ENCODE measurements around the gene CMC2. TPM values are rescaled to one million over a fixed set of nuclear protein-coding genes. Genes with fewer than 3 reads are reported as not detected.

CMC2 gene
- total and polyA plus RNA-seq, 9 of the 15 experiments (the other 6 are each of a cell fraction or from before 2014, with no cell fraction given): 122 to 501 (median 172) TPM

DNA sequence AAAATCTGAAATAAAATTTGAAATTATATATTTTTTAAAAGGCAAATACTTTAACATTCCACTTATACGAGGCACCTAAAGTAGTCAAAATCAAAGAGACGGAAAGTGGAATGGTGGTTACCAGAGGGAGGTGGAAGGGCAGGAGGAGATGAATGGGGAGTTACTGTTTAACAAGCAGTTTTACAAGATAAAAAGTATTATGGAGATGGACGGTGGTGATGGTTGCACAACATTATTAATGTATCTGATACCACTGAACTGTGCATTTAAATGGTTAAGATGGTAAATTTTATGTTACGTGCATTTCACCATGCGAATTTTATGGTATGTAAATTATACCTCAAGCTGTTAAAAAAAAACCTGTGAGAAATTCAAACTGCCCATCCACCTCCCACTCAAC lies 5.4 kb downstream of the CMC2 start:
- ChIA-PET POLR2A (interaction anchor here (0.7 to 1.6 kb wide), 3 partner anchors 11 to 225 kb away, joined by 4 to 5 read pairs (median 5); no protein-coding TSS in a partner anchor), CTCF (ENCODE audit: low intra/inter-chr PET ratio) (no interaction called here)
- no TSS peak for BruUV-seq (replicated peaks)
- H4K20me1 ChIP-seq (replicated peaks; ENCODE audit: control insufficient read depth, insufficient read depth, low read length): peaks cover 22% of the 10 kb centered on the region
- no peak overlapping the region for H3K9ac ChIP-seq (ENCODE audit: insufficient read depth in 1 of 2, low read depth in 2 of 2, low read length in 2 of 2)
- H2AFZ ChIP-seq (ENCODE audit: low read depth, low read length): no peak overlapping the region
- in situ Hi-C loops (cut with MboI) (loop anchor here (25.0 kb wide), 1 partner anchor 736 kb away; no protein-coding TSS in a partner anchor), intact Hi-C loops (cut with micrococcal nuclease) (no loop called here)
- H3K27me3 ChIP-seq (ENCODE audit: control insufficient read depth in 2 of 2, insufficient read depth in 2 of 2, low read length in 2 of 2): no peaks in the 10 kb centered on the region
- peaks cover 4% of the 10 kb centered on the region for H3K9me1 ChIP-seq (ENCODE audit: control insufficient read depth, insufficient read depth, low read length)
- no peak for FAIRE-seq
- no peak for ATAC-seq
- H3K27ac ChIP-seq (ENCODE audit: extremely low read depth, low read depth, low read length): no peak overlapping the region
- peaks cover 13 to 19% of the 10 kb centered on the region in 2 experiments; a peak in 4 of 5 replicates for H3K4me1 ChIP-seq (replicated peaks in 1 of 2; ENCODE audit: control insufficient read depth in 2 of 2, insufficient read depth in 2 of 2, low read length in 2 of 2)
- H3K4me3 ChIP-seq: no peak overlapping the region
- 78% methylated on average over 5 of the region's 5 CpGs for WGBS (ENCODE audit: insufficient coverage, low coverage, missing lambda C conversion rate)
- no peak for DNase-seq (ENCODE audit: extremely low read depth in 1 of 4, low spot score in 3 of 4)
- H3K9me3 ChIP-seq (replicated peaks; ENCODE audit: control insufficient read depth, insufficient read depth, low read depth, low read length): no peaks in the 10 kb centered on the region
- TF ChIP-seq CBFA2T3 (IDR thresholded peaks at IDR 0.05): no peak
- TF ChIP-seq COPS2 (conservative IDR thresholded peaks at IDR 0.05): no peak
- TF ChIP-seq SMAD1 (IDR thresholded peaks at IDR 0.05; ENCODE audit: low read depth, low read length, partially characterized antibody): no peak
- no peak for TF ChIP-seq ZNF57 (CRISPR knock-in tag; IDR thresholded peaks at IDR 0.05)
- TF ChIP-seq CEBPG (CRISPR knock-in tag; IDR thresholded peaks at IDR 0.05): no peak
- peak in 1 of 2 experiments; percentile 37; a peak in 1 of 4 replicates for TF ChIP-seq CEBPG (tag; conservative IDR thresholded peaks at IDR 0.05 in 1 of 2, IDR thresholded peaks at IDR 0.05 in 1 of 2)
- peaks cover 99% of the 10 kb centered on the region for H3K79me2 ChIP-seq (ENCODE audit: control insufficient read depth, insufficient read depth, low read length)
- no peak overlapping the region for H3K4me2 ChIP-seq (ENCODE audit: insufficient read depth, low read length)
- H3K36me3 ChIP-seq (ENCODE audit: control insufficient read depth, insufficient read depth, low read length): peaks cover 19% of the 10 kb centered on the region; the same call in 2 of the 3 replicates

DNA sequence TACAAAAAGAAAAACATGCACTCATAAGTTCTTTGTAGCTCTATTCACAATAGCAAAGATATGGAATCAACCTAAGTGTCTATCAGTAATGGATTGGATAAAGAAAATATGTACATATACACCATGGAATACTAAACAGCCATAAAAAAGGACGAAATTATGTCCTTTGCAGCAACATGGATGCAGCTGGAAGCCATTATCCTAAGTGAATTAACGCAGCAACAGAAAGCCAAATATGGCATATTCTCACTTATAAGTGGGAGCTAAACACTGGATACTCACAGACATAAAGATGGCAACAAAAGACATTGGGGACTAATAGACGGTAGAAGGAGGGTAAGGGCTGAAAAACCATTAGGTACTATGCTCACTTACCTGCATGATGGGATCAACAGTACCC lies 5.8 kb downstream of the CMC2 start:
- peaks cover 99% of the 10 kb centered on the region for H3K79me2 ChIP-seq (ENCODE audit: control insufficient read depth, insufficient read depth, low read length)
- POLR2A ChIA-PET: interaction anchor here (0.7 to 1.8 kb wide), 3 partner anchors 11 to 226 kb away, joined by 4 to 5 read pairs (median 5); no protein-coding TSS in a partner anchor

More for the DNA sequence above, 5.8 kb downstream of the CMC2 start:
- no peak overlapping the region for H3K27ac ChIP-seq (ENCODE audit: extremely low read depth, low read depth, low read length)
- FAIRE-seq (no peak), ATAC-seq (no peak), DNase-seq (ENCODE audit: extremely low read depth in 1 of 4, low spot score in 3 of 4) (no peak)
- no peaks in the 10 kb centered on the region for H3K27me3 ChIP-seq (ENCODE audit: control insufficient read depth in 2 of 2, insufficient read depth in 2 of 2, low read length in 2 of 2)
- in situ Hi-C loops (cut with MboI) (loop anchor here (25.0 kb wide), 1 partner anchor 736 kb away; no protein-coding TSS in a partner anchor), intact Hi-C loops (cut with micrococcal nuclease) (no loop called here)
- BruUV-seq (replicated peaks): no TSS peak
- no peak overlapping the region for H3K4me2 ChIP-seq (ENCODE audit: insufficient read depth, low read length)
- TF ChIP-seq ZNF146 (CRISPR knock-in tag; IDR thresholded peaks at IDR 0.05; ENCODE audit: unreplicated experiment) (peak; percentile 54), RBM25 (IDR thresholded peaks at IDR 0.05; ENCODE audit: low read depth, low read length, severe bottlenecking) (peak; percentile 14), KLF13 (tag; IDR thresholded peaks at IDR 0.05; ENCODE audit: borderline replicate concordance, low read depth) (no peak)
- H3K9me3 ChIP-seq (replicated peaks; ENCODE audit: control insufficient read depth, insufficient read depth, low read depth, low read length): no peaks in the 10 kb centered on the region
- peaks cover 4% of the 10 kb centered on the region for H3K9me1 ChIP-seq (ENCODE audit: control insufficient read depth, insufficient read depth, low read length)
- no peak overlapping the region for H2AFZ ChIP-seq (ENCODE audit: low read depth, low read length)
- WGBS (ENCODE audit: insufficient coverage, low coverage, missing lambda C conversion rate): 93% methylated on average over 3 of the region's 3 CpGs
- CTCF ChIA-PET (ENCODE audit: low intra/inter-chr PET ratio): no interaction called here
- H3K4me1 ChIP-seq (replicated peaks in 1 of 2; ENCODE audit: control insufficient read depth in 2 of 2, insufficient read depth in 2 of 2, low read length in 2 of 2): peaks cover 11 to 19% of the 10 kb centered on the region in 2 experiments; a peak in 4 of 5 replicates
- no peak overlapping the region for H3K4me3 ChIP-seq
- H3K9ac ChIP-seq (ENCODE audit: insufficient read depth in 1 of 2, low read depth in 2 of 2, low read length in 2 of 2): no peak overlapping the region
- peaks cover 19% of the 10 kb centered on the region; the same call in 2 of the 3 replicates for H3K36me3 ChIP-seq (ENCODE audit: control insufficient read depth, insufficient read depth, low read length)
- H4K20me1 ChIP-seq (replicated peaks; ENCODE audit: control insufficient read depth, insufficient read depth, low read length): peaks cover 19% of the 10 kb centered on the region
